PC-9 (cell line): ENCODE measurements around the gene BAIAP2L2. TPM values are rescaled to one million over a fixed set of nuclear protein-coding genes. Genes with fewer than 3 reads are reported as not detected.
"Not testable (repeated sequence)": the region's sequence is repeated elsewhere in the genome, so short reads cannot be mapped to it uniquely, and the experiment has no call there.

ENCODE experiments used
- BruUV-seq: library from RNA; stranded (reverse); fragments of 400-500 nt; replicated peaks from 2 replicates; lab custom pipeline; 2021; lab: Mats Ljungman, UMichigan
- CTCF ChIA-PET: fragments of 300-600 bp; sonication (Branson Sonifier 250); formaldehyde crosslinking; loops from one replicate; lab custom pipeline; 2022; ENCODE audit warnings: antibody characterized with exemption; lab: Charles Lee
- POLR2A ChIA-PET: fragments of 300-600 bp; sonication (Branson Sonifier 250); formaldehyde crosslinking; loops from one replicate; lab custom pipeline; 2022; ENCODE audit warnings: antibody characterized with exemption; ENCODE audit not compliant: unreplicated experiment; lab: Charles Lee
- DNase-seq, 2 experiments: peaks; one replicate each; pipeline versions ENCODE4 v3.0.0 to v3.0.0-alpha.2; 2015 to 2022; ENCODE audit warnings: mixed read lengths in 1 of 2
- H2AFZ ChIP-seq: fragments of 200-600 bp; sonication (generic); 2 replicates; pipeline ENCODE4 v1.8.1; 2017; ENCODE audit warnings: antibody characterized with exemption
- H3F3A ChIP-seq: fragments of 200-600 bp; sonication (generic); 2 replicates; pipeline ENCODE4 v1.8.1; 2017; ENCODE audit warnings: antibody characterized with exemption, mild to moderate bottlenecking, low read depth; ENCODE audit not compliant: insufficient read depth
- H3K27ac ChIP-seq: fragments of 200-600 bp; sonication (generic); 2 replicates; pipeline ENCODE4 v1.6.1; 2016; ENCODE audit warnings: mixed run types
- H3K27me3 ChIP-seq: fragments of 200-600 bp; sonication (generic); 2 replicates; pipeline ENCODE4 v1.6.1; 2016; ENCODE audit warnings: low read depth, mixed run types; ENCODE audit not compliant: insufficient read depth
- H3K36me3 ChIP-seq: fragments of 200-600 bp; sonication (generic); 2 replicates; pipeline ENCODE4 v1.6.1; 2016; ENCODE audit warnings: low read depth, mixed run types
- H3K4me1 ChIP-seq: fragments of 200-600 bp; sonication (generic); replicated peaks from 2 replicates; pipeline ENCODE4 v1.6.1; 2016; ENCODE audit warnings: mixed run types; ENCODE audit not compliant: insufficient read depth
- H3K4me2 ChIP-seq: fragments of 200-600 bp; sonication (generic); 2 replicates; pipeline ENCODE4 v1.6.1; 2017; ENCODE audit warnings: mixed run types
- H3K4me3 ChIP-seq: fragments of 200-600 bp; sonication (generic); 2 replicates; pipeline ENCODE4 v1.6.1; 2016; ENCODE audit warnings: mixed run types
- H3K79me2 ChIP-seq: fragments of 200-600 bp; sonication (generic); 2 replicates; pipeline ENCODE4 v1.6.1; 2017; ENCODE audit warnings: low read depth, mixed run types
- H3K9me2 ChIP-seq: fragments of 200-600 bp; sonication (generic); 2 replicates; pipeline ENCODE4 v1.8.1; 2017; ENCODE audit warnings: mild to moderate bottlenecking; ENCODE audit not compliant: insufficient read depth
- H3K9me3 ChIP-seq: fragments of 200-600 bp; sonication (generic); 2 replicates; pipeline ENCODE4 v1.8.1; 2016; ENCODE audit warnings: low read depth; ENCODE audit not compliant: insufficient read depth
- H4K20me1 ChIP-seq: fragments of 200-600 bp; sonication (generic); 2 replicates; pipeline ENCODE4 v1.8.1; 2017; ENCODE audit not compliant: insufficient read depth
- CTCF ChIP-seq: fragments of 200-600 bp; sonication (generic); conservative IDR thresholded peaks from 2 replicates; pipeline ENCODE4 v1.6.1; 2017; ENCODE audit warnings: mixed run types, antibody characterized with exemption, mild to moderate bottlenecking, moderate library complexity
- EZH2 ChIP-seq: fragments of 200-600 bp; sonication (generic); IDR thresholded peaks from 2 replicates; pipeline ENCODE4 v1.8.0; 2017; ENCODE audit warnings: antibody characterized with exemption, low read depth
- intact Hi-C: fragments of 100-400 bp; cut with micrococcal nuclease; formaldehyde crosslinking; loops from one replicate; pipeline ENCODE4 v1.10.0; 2022; ENCODE audit not compliant: unreplicated experiment
- total RNA-seq: library from RNA; stranded (reverse); gene quantifications from 2 replicates; pipeline ENCODE4 v1.2.3, GENCODE V29; 2021

Gene BAIAP2L2
- total RNA-seq, 1 experiment from 2014 or later: 7.1 TPM

- no peaks in the 10 kb centered on the region for H3K9me2 ChIP-seq
- intact Hi-C loops: no loop called here
- no TSS peak for BruUV-seq
- TF ChIP-seq CTCF (no peak), EZH2 (no peak)
- H3K4me3 ChIP-seq: no peak overlapping the region
- ChIA-PET POLR2A (no interaction called here), CTCF (no interaction called here)
- no peaks in the 10 kb centered on the region for H4K20me1 ChIP-seq
- no peaks in the 10 kb centered on the region for H3K27me3 ChIP-seq
- H3K36me3 ChIP-seq: no peaks in the 10 kb centered on the region
- no peaks in the 10 kb centered on the region for H3K4me1 ChIP-seq
- no peak overlapping the region for H2AFZ ChIP-seq
- no peaks in the 10 kb centered on the region for H3K79me2 ChIP-seq
- H3F3A ChIP-seq: peaks cover 28% of the 10 kb centered on the region; the same call in 1 of the 2 replicates
- H3K27ac ChIP-seq: no peak overlapping the region
- DNase-seq: no peak
- H3K4me2 ChIP-seq: no peak overlapping the region
- no peaks in the 10 kb centered on the region for H3K9me3 ChIP-seq
Measured at GRCh38 chr22:38080850-38081635, 29.4 kb downstream of the BAIAP2L2 start.

GRCh38 chr22:38080474-38080849 is 30.0 kb downstream of the BAIAP2L2 start:
- no peaks in the 10 kb centered on the region for H3K9me3 ChIP-seq
- BruUV-seq: no TSS peak
- no peak overlapping the region for H3K4me2 ChIP-seq
- intact Hi-C loops: no loop called here
- peaks cover 28% of the 10 kb centered on the region; the same call in 1 of the 2 replicates for H3F3A ChIP-seq
- no peaks in the 10 kb centered on the region for H3K79me2 ChIP-seq
- no peaks in the 10 kb centered on the region for H3K36me3 ChIP-seq
- H3K9me2 ChIP-seq: no peaks in the 10 kb centered on the region
- POLR2A ChIA-PET: no interaction called here
- CTCF ChIA-PET: no interaction called here
- TF ChIP-seq EZH2 (no peak), CTCF (no peak)
- no peaks in the 10 kb centered on the region for H4K20me1 ChIP-seq
- DNase-seq: no peak
- no peaks in the 10 kb centered on the region for H3K4me1 ChIP-seq
- H3K4me3 ChIP-seq: no peak overlapping the region
- no peaks in the 10 kb centered on the region for H3K27me3 ChIP-seq
- H2AFZ ChIP-seq: no peak overlapping the region
- no peak overlapping the region for H3K27ac ChIP-seq

GRCh38 chr22:38079804-38080203 is 30.7 kb downstream of the BAIAP2L2 start:
- intact Hi-C loops: no loop called here
- H2AFZ ChIP-seq: no peak overlapping the region
- no peak overlapping the region for H3K4me3 ChIP-seq
- H3K4me2 ChIP-seq: no peak overlapping the region
- H3K27ac ChIP-seq: no peak overlapping the region
- BruUV-seq: no TSS peak
- no peaks in the 10 kb centered on the region for H4K20me1 ChIP-seq
- no peaks in the 10 kb centered on the region for H3K79me2 ChIP-seq
- H3K4me1 ChIP-seq: no peaks in the 10 kb centered on the region
- H3K36me3 ChIP-seq: no peaks in the 10 kb centered on the region
- H3K9me3 ChIP-seq: no peaks in the 10 kb centered on the region
- H3K9me2 ChIP-seq: no peaks in the 10 kb centered on the region
- TF ChIP-seq CTCF: no peak
- TF ChIP-seq EZH2: no peak
- H3F3A ChIP-seq: peaks cover 28% of the 10 kb centered on the region; the same call in 1 of the 2 replicates
- no peak for DNase-seq
- ChIA-PET CTCF (no interaction called here), POLR2A (no interaction called here)
- H3K27me3 ChIP-seq: no peaks in the 10 kb centered on the region

- H2AFZ ChIP-seq, intact Hi-C loops, CTCF ChIA-PET, H4K20me1 ChIP-seq, H3K27ac ChIP-seq, H3K79me2 ChIP-seq, DNase-seq, H3K4me3 ChIP-seq, H3K9me3 ChIP-seq, H3K4me2 ChIP-seq, H3K9me2 ChIP-seq, H3K36me3 ChIP-seq, H3K4me1 ChIP-seq, H3K27me3 ChIP-seq, POLR2A ChIA-PET: not testable (repeated sequence)
- peaks cover 28% of the 10 kb centered on the region; the same call in 1 of the 2 replicates for H3F3A ChIP-seq
- BruUV-seq: TSS peak; percentile 22
Measured at GRCh38 chr22:38079208-38079607, 31.3 kb downstream of the BAIAP2L2 start.
